HG02588 (cell line): ENCODE results near the gene GRIP2.

ENCODE experiments used
- ATAC-seq: cut with Tn5 transposase; IDR thresholded peaks from one replicate; pipeline ENCODE4 v1.9.1; 2021; ENCODE audit warnings: mild to moderate bottlenecking, moderate library complexity; ENCODE audit not compliant: unreplicated experiment

Gene GRIP2

DNA sequence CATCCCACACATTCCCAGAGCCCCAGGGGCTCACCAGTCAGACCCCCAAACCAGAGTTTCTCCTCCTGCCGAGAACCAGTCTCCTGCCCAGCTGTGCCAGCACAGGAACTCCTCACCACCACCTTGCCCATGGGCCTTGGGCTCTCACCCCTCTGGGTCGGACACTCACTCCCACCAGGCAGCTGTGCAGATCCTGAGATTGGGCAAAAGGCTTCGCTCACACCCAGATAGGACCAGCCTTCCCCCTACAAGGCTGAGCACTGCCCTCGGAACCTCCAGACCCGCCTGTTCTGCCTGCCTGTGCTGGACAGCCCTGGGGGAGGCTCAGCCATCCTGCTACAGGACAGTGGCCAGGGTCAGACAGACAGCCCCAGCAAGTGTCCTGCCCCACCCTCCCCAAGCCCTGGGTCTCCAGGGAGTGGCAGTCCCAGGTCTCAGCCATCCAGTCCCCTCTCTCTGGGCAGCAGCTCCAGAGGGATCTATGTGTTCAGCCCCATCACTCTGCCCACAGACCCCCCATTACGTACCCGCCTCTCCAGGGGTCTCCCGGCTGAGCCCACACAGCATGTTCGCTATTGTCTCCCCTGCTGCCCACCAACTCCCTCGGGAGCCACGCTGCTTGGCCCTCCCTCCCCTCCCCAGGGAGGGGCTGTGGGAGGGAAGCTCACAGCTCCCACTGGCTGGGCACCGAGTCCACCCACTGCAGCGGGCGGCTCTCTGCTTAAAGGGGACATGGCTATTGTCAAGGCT is at the start of gene GRIP2:
Gene GRIP2, minus strand, starts transcription at position 601 of the 750 bp plus-strand sequence. Its CDS starts 34 bp downstream, at position 567.
- ATAC-seq = no peak

DNA sequence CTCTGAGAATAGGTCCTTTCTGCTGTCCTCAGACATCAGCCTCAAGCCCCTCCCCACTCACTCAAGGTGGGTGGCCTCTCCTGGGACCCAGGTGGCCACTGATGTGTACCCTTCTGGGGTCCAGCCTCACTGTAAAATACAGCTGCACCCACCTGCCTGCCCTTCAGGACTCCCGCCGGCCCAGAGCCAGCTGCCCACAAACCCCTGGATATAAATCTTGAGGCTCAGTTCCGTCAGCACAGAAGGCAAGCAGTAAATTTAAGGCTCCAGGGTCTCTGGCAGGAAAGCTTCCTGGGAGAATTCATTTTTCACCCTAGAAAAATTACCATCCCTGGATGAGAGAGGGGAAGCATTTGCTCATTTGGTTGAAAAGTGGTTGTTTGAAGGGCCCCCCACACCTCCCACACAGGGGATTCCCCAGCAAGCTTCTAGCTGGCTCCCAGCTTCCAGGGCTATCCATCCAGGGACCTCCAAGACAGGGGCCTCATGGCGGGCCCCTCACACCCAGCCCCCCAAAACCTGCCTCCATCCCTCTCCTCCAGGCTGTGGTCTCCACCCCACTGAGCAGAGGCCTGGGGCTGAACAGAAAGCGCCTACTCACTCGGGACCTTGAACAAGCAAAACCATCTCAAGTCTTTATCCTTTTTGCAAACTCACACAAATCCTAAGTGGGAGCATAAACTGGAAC is 48.4 kb upstream of the GRIP2 start:
- no peak for ATAC-seq

DNA sequence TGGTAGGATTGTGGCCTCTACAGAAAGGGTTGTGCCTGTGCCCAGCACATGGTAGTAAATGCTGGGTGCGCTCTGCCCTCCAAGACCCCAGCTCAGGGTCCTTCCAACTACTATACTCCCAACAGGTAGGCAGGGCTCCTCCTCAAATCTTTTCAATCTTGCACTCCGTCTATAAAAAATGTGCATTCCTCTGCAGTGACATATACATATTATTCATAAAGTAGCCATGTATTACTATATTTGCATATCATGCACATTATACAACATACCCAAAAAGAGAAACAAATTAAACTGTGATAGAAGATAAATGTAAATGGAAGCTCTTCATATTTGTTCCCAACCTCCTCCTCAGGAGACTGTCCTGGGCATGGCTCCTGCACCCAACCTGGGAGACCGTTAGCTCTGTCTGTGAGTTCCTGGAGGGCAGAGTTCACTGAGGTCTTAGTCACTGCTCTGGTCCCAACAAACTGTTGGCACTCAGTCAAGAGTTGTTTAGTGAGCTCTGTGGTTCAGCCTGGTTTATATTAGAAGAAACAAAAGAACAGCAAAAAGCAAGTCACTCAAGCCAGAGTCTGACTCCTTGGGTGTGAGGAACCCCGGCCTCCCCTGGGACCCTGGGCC is 47.7 kb upstream of the GRIP2 start:
- no peak for ATAC-seq

DNA sequence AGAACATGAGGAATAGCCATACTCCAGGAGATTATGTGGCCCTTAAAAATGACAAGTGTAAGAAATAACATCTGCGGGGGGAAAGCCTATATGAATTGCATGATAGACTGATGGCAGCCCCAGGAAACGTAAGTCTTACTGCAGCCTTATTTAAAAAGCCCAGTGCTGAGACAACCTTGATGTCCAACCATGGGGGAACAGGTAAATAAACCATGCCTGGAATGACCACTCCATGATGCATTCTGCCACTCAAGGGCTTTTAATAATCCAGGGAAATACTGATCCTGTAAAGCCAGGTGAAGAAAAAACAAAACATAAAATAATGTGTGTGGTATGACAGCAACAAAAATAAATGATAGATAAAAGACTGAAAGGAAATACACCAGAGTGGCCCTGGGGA is 46.5 kb upstream of the GRIP2 start:
- no peak for ATAC-seq

DNA sequence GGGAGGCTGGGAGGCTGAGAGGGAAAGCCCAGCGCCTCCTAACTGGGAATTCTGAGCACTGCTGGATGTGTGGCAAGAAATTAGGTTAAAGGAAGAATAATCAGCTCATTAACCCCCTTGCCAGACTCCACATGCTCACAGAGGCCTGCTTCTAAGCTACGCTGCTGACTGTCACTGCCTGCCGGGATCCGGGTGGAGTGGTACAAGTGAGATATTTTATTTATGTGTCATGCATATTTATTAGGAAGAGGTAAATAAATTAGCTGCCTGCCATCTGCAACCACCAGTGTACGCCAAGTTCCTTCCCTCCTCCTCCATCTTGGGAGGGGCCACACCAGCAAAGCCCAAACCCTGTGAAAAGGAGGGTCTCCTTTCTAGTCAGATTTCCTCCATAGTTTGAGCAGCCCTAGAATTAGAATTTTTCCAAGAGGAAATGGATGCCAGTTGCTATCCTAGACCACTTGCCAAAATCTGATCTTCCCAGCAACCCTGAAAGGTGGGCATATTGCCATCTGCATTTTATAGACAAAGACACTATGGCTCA is 43.5 kb upstream of the GRIP2 start:
- ATAC-seq = no peak

DNA sequence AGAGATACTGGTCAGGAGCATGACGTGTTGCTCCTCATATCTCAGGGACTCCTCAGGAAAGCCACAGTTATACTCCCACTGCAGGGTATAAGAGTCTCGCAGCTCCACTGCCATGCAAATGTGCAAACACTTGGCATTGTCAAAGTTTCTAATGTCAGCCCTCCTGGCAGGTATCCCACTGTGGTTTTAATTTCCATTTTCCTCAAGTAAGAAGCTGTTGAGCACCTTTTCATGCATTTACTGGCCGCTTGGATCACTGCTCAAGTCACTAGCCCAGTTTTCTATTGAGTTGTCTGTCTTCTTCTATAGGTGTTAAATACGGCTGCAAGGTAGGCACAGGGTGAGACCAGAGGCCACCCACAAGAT is 41.9 kb upstream of the GRIP2 start:
- ATAC-seq = no peak

DNA sequence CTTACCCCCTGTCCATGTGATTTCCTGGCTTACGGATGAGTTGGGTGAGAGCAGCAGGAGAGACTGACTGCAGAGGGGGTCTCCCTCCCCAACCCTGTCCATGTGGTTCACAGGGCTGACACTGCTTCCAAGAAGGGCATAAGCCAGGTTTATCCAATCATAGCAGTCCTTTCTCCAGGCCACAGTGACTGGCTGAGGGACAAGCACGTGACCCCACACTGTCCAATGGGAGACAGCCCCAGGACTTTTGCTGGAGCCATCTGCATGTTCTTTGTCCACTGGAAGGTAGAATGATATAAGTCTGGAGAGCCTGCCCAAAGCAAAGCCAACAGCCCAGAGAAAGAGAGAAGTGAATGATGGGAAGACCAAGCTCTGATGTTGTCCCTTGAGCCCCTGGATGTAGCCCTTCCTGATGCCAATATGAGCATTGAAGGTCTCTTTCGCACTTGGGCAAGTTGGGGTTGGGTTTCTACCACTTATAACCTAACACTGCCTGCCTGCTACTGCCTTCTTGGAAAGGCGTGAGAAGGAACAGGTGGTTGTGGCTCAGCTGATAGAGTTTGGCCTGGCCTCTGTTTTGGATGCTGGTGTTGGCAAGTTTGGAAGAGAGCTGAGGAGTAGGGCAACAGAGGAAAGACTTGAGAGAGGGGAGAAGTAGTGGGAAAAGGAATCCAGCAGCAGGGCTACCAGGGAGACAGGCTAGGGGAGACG is 41.3 kb upstream of the GRIP2 start:
- no peak for ATAC-seq

DNA sequence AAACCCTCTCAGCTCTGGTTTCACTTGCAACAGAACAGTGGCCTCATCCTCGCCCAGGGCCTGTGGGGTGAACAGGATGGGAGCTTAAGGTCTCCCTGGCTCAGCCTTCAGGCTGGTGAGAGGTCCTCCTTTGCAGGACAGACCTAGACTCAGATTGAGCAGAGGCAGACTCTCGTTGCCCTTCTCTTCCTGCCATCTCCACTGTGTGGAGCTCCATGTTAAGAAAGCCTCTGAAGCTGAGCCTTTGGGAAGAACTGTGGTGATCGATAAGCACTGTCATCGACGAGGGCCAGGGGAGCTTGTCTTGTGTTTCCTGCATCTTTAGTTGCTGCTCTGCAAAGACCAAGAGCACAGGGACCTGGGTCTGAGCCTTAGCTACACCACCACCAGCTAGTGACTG is 37.8 kb upstream of the GRIP2 start:
- no peak for ATAC-seq

DNA sequence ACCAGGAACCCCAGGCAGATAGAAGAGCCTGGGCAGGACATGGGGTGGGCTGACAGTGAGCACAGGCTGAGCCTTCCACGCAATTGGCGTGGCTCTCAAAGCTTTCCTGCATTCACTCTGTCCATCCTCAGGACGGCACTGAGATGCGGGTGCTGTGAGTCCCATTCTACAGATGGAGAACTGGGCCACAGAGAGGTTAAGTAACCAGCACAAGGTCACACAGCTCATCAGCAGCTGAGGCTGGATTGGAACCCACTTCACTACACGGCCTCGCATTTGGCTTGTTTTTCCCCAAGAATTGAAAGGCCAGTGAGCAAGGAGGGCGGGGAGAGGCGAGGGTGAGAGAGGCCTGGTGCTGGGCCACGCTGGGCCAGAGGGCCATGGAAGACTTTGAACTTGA is 36.0 kb upstream of the GRIP2 start:
- no peak for ATAC-seq

DNA sequence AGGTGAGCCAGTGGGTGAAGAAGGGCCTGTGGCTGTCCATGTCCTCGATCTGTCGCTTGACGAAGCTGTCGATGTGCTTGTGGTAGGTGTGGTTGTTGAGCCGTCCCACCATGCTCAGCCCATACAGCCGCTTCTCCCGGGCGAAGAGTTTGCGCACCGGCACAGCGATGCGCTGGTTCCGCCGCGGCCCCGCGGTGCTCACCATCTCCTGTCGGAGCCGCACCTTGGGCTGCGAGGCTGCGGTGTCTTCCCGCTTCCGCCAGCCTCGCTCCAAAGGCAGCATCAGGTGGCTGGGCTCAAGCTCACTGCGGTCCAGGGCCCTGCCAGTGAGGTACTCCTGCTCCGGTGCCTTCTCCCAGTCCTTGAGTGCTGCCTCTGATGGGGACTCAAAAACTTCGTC is 34.0 kb upstream of the GRIP2 start:
- no peak for ATAC-seq

DNA sequence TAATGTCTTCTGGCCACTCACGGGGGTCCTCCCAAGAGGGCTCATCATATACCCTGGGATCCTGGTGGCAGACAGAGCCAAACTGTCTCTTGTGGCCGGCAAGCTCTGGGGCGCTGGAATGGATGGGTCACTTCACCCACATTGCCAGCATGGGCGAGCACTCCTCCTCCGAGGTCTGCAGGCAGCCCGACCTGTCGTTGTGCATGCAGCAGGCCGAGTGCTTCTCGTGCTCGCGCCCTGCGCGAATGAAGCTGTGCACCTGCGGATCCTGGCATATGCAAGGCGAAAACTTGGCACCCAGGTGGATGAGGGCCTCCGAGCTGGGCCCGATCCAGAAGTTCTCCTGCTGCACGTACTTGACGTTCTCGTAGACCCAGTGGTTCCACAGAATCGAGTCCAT is 33.6 kb upstream of the GRIP2 start:
- no peak for ATAC-seq

DNA sequence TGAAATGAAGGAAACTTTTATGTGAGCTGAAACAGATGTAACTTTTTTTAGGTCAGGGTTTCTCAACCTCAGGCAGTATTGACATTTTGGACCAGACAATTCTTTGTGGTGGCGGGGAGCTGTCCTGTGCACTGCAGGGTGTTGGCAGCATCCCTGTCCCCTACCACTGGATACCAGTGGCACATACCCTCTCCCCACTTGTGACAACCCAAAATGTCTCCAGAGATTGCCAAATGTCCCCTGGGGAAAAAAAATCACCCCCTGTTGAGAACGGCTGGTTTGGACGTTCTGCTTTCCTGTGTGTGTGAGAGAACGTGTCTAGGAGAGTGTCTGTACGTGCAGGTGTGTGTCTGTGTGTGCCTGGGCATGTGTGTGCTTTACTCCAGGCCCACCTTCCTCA is 30.7 kb upstream of the GRIP2 start:
- ATAC-seq = no peak

DNA sequence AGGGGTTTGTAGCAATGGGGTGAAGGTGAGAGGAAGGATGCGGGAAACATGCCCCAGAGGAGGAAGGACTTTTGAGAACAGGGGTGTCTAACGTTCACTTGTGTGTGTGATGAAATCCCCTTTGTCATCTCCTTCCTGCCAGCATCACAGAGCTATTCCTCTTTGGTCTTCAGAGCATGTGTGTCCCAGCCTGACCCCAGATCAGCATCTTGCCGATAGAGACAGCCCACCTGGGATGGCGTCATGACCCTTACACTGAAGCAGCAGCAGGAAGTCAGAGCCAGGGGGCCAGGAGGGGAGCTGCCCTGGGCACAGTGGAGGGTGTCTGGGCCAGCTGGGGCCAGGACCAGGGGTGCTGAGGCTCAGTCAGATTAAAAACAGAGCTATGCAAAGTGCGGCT is 29.9 kb upstream of the GRIP2 start:
- no peak for ATAC-seq

DNA sequence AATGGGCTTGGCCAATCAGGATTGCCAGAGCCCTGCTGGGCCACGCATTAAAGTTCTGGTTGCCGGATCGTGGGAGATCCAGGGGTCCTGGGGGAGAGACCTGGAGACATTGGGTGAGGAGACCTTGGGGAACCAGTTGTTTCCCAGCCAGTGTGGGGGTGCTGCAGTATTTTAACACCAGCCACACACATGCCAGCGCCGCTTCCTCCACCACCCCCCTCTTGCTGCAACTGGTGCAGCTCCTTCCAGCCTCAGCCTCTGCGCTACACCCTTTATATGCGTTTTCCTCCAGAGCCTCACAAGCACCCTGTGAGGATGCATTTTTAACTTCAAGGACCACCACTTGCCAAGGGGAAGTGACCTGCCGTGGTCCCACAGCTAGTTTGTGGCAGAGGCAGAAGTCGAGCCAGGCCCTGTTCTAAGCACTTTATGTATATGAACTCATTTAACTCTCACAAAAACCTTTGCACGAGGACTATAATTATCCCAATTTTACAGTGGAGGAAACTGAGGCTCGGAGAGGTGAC is 29.4 kb upstream of the GRIP2 start:
- no peak for ATAC-seq

DNA sequence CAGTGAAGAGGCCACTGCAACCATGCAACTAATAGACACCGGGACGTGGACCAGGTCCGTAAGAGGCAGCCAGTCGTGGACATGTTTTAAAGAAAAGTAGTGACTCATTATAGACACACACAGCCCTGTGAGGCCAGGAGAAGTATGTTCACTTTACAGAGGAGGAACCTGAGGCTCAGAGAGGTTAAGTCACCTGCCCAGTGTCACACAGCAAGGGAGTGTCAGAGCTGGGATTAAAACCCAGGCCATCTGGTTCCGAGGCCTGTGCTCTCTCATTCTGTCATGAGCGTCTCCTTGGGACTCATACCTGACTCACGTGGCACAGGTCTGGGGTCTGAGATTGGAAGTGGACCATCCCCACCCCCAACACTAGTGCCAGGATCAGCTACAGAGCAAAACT is 28.1 kb upstream of the GRIP2 start:
- ATAC-seq = no peak

DNA sequence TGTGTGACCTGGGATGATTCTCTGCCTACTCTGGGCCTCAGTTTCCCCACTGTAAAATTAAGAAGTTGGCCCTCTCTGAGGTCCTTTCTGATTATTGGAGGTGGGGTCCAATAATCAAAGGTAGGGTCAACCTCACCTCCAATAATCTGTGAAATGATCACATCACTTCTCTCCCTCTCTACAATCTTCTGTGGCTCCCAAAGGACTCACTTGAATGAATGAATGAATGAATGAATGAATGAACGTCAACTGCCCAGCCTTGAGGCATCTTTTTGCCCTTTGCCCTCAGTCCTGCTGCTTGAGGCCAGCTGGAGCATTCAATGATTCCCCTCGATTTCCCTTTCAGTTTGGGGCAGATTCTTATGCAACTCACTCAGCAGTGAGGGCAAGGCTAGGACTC is 26.7 kb upstream of the GRIP2 start:
- no peak for ATAC-seq

DNA sequence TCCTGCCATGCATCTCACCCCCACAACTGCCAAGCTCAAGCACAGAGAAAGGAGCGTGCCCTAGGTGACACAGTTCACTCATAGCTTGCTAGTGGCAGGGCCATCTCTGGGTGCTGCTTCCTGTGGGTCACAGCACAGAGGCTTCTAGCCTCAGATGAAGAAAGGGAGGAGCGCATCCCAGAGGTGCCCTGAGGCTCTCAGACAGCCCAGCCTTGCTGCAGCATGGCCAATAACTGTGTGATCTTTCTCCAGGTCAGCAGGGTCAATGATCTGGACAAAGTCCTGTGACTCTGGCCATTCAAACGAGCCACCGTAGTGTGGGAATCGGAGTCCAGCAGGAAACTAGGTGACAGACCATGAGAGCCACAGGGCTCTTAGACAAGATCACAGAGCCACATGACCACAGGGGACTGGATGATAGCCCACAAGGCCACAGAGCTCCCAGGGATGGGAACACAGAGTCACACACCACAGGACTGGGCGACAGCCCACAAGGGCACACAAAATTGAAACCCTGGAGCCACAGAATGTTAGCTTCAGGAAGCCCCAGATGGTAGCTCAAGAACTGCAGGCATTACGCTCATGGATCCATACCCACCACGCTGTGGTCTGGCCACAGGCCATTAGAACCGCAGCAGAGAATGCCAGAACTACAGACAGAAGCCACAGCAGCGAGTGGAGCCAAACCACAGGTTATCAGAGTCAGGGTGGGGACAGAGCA is 25.9 kb upstream of the GRIP2 start:
- no peak for ATAC-seq

DNA sequence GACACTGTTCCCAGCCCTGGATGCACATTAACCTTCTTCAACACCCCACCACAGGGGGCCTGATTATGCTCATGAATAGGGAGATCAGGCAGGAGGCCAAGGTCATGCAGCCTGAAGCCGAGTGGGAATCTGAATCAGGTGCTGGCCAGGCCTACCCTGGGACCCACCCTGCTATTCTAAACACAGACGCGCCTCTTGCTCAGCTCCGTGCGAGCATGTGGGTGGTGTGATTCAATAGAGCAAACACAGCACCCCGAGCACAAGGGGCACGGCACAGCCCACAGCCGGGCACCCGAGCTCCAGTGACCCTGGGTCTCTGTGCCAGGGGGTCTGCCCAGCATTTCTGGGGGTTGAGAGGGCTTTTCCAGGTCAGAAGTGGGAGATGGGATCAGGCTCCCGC is 24.6 kb upstream of the GRIP2 start:
- ATAC-seq = no peak

DNA sequence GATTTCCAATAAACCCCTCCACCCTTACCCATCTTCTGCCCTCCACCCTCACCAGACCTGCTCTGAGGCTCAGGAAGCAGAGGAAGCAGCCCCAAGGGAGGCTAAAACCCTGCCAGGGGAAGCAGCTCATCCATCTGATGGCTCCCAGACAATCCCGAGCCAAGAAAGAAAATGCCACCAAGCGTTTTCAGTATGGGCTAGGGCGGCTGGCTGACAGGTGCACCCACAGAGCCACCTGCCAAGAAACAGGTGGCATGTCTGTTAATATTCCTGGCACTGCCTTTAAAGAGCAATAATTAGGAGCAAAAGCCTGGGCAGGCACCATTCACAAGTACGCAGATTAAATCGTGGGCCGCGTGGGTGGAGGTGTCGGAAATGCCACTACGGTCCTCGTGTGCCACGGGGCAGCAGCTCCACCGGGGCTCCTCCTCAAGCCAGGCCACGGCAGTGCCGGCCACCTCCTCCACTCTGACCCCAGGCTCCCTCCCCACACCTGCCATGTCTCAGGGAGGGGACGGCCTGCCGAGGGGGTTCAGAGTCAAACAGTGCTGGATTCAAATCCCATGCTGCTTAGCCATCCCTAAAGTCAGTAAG is 23.9 kb upstream of the GRIP2 start:
- ATAC-seq = no peak
